Thyroid gland (tissue), 4 donors: ENCODE data around the gene GGA3.

Experiments
- POLR2A ChIP-seq, 2 donors: fragments of 450-650 bp; IDR thresholded peaks; one replicate each; pipeline ENCODE4 v1.6.1; 2017; ENCODE audit warnings: antibody characterized with exemption in 2 of 2, mild to moderate bottlenecking in 2 of 2, moderate library complexity in 1 of 2
- TF ChIP-seq, protein P1 (sequence below), 6 experiments: fragments of 200-600 bp in 3 of 6; fragments of 450-650 bp in 3 of 6; sonication (generic) in 3 of 6; IDR thresholded peaks; one replicate each; pipeline ENCODE4 v1.5.1; 2016 to 2019; ENCODE audit warnings: antibody characterized with exemption in 6 of 6, mild to moderate bottlenecking in 2 of 6, inconsistent platforms in 1 of 6, moderate library complexity in 1 of 6

GRCh38 chr17:75260641-75261335 is 618 bp downstream of the GGA3 start:
- TF ChIP-seq, protein P1, sequence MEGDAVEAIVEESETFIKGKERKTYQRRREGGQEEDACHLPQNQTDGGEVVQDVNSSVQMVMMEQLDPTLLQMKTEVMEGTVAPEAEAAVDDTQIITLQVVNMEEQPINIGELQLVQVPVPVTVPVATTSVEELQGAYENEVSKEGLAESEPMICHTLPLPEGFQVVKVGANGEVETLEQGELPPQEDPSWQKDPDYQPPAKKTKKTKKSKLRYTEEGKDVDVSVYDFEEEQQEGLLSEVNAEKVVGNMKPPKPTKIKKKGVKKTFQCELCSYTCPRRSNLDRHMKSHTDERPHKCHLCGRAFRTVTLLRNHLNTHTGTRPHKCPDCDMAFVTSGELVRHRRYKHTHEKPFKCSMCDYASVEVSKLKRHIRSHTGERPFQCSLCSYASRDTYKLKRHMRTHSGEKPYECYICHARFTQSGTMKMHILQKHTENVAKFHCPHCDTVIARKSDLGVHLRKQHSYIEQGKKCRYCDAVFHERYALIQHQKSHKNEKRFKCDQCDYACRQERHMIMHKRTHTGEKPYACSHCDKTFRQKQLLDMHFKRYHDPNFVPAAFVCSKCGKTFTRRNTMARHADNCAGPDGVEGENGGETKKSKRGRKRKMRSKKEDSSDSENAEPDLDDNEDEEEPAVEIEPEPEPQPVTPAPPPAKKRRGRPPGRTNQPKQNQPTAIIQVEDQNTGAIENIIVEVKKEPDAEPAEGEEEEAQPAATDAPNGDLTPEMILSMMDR (IDR thresholded peaks at IDR 0.05), result no peak
- TF ChIP-seq POLR2A (IDR thresholded peaks at IDR 0.05), result no peak
